ENCODE results near the gene KNCN.

The KNCN gene

GRCh38 chr1:46532498-46533178 is 18.8 kb downstream of the KNCN start:
- DNase-seq (ENCODE audit: extremely low read depth, low read depth) = no peak
- peak; percentile 68 for TF ChIP-seq CTCF (IDR thresholded peaks at IDR 0.05; ENCODE audit: low read depth, low read length)

- TF ChIP-seq CTCF (IDR thresholded peaks at IDR 0.05; ENCODE audit: low read depth, low read length) = no peak
- no peak for DNase-seq (ENCODE audit: extremely low read depth, low read depth)
Observed at GRCh38 chr1:46532095-46532494, 19.4 kb downstream of the KNCN start.

GRCh38 chr1:46530791-46531409 is 20.5 kb downstream of the KNCN start:
- no peak; the same call in 1 of the 2 replicates for TF ChIP-seq CTCF (IDR thresholded peaks at IDR 0.05; ENCODE audit: low read depth, low read length)
- DNase-seq (ENCODE audit: extremely low read depth, low read depth) = no peak

- no peak for DNase-seq (ENCODE audit: extremely low read depth, low read depth)
- no peak for TF ChIP-seq CTCF (IDR thresholded peaks at IDR 0.05; ENCODE audit: low read depth, low read length)
Observed at GRCh38 chr1:46530311-46530710, 21.1 kb downstream of the KNCN start.

GRCh38 chr1:46529031-46529630 is 22.3 kb downstream of the KNCN start:
- no peak for TF ChIP-seq CTCF (IDR thresholded peaks at IDR 0.05; ENCODE audit: low read depth, low read length)
- no peak for DNase-seq (ENCODE audit: extremely low read depth, low read depth)

- TF ChIP-seq CTCF (IDR thresholded peaks at IDR 0.05; ENCODE audit: low read depth, low read length) = 0 out of 2 replicates have a peak, but pooled peaks have one; percentile 1
- DNase-seq (ENCODE audit: extremely low read depth, low read depth) = no peak
Observed at GRCh38 chr1:46528297-46528955, 23.0 kb downstream of the KNCN start.
